Spleen (tissue), 7 donors: ENCODE data around the gene OTX2.

Source experiments
- CTCF ChIP-seq, 11 experiments: fragments of 200-600 bp in 7 of 11; fragments of 450-650 bp in 4 of 11; sonication (generic) in 4 of 11; IDR thresholded peaks in 8 of 11; conservative IDR thresholded peaks in 3 of 11; 1 replicate in 7 of 11; 2 replicates in 4 of 11; pipeline versions ENCODE4 v1.4.0 to v1.8.0; 2016 to 2021; ENCODE audit warnings: antibody characterized with exemption in 11 of 11, inconsistent platforms in 4 of 11, mild to moderate bottlenecking in 1 of 11
- POLR2A ChIP-seq, 3 donors: fragments of 450-650 bp; IDR thresholded peaks; one replicate each; pipeline ENCODE4 v1.5.1; 2017; ENCODE audit warnings: antibody characterized with exemption in 3 of 3, mild to moderate bottlenecking in 1 of 3
- POLR2AphosphoS5 ChIP-seq, 3 donors: sonication (generic); formaldehyde crosslinking; IDR thresholded peaks; one replicate each; pipeline ENCODE4 v1.5.1; 2017; ENCODE audit warnings: antibody characterized with exemption in 3 of 3
- donor health status: DM: no; HTN: no; CAD: no; lungs with moderate emphysema.
- donor health status: DM: no; HTN: no; CAD: no.
- donor health status: DM: no; HTN: no; CAD: no.

- TF ChIP-seq POLR2A (IDR thresholded peaks at IDR 0.05) (no peak), CTCF (IDR thresholded peaks at IDR 0.05 in 8 of 11, conservative IDR thresholded peaks at IDR 0.05 in 3 of 11) (no peak), POLR2AphosphoS5 (IDR thresholded peaks at IDR 0.05) (no peak)
Observed at GRCh38 chr14:56811593-56812363, 1.5 kb upstream of the OTX2 start.
